GM21423 (cell line): ENCODE measurements around the gene MYRIP.
"Not testable (repeated sequence)": the region's sequence is repeated elsewhere in the genome, so short reads cannot be mapped to it uniquely, and the experiment has no call there.

Experiments used
- ATAC-seq: cut with Tn5 transposase; IDR thresholded peaks from one replicate; pipeline ENCODE4 v1.9.1; 2021; ENCODE audit warnings: mild to moderate bottlenecking, moderate library complexity; ENCODE audit not compliant: unreplicated experiment

MYRIP gene

DNA sequence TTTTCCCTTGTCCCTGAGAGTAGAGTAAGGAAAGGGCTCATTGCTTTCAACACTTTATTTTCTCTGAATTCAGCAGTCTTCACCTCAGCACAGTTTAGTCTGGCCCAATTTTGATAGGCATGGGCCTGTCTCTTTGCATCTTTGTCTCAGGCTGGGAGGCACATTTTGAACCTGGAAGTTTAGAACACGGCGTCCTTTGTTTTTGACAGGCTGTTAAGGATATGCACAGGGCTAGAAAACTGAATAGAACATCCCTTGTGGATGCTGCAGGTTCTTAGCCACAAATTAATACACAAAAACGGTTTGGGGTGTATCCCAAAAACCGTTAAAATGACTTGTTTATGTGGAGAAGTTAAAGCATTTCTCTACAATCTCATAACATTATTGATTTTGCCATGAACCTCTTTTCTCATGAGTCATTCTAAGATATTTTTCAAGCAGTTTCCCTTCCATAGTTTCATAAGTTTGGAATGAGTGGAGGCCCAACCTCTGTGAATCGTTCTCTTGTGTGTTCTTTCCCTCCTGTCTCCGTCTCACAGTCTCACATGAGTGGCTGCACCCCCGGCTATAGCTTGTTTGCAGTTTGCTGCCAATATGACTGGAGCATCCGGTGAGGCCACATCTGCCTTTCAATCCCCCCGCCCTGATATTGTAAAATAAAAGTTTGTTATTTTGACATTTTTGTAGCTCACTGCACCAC lies 307.2 kb downstream of the MYRIP start:
- no peak for ATAC-seq

DNA sequence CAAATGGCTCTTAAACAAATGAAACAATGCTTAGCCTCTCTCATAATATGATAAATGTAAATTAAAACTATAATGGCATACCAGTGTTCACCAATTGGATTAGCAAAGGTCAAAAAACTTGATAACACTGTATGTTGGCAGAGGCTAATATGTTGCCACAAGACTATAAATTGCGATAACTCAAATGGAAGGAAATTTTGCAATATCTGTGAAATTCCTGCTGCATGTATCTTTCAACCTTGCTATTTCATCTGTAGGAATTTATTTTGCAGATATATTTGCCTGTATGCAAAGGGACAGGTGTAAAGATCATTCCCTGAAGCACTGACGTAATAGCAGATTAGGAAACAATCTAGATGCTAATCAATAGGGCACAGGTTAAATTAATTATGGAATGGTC lies 308.7 kb downstream of the MYRIP start:
- no peak for ATAC-seq

DNA sequence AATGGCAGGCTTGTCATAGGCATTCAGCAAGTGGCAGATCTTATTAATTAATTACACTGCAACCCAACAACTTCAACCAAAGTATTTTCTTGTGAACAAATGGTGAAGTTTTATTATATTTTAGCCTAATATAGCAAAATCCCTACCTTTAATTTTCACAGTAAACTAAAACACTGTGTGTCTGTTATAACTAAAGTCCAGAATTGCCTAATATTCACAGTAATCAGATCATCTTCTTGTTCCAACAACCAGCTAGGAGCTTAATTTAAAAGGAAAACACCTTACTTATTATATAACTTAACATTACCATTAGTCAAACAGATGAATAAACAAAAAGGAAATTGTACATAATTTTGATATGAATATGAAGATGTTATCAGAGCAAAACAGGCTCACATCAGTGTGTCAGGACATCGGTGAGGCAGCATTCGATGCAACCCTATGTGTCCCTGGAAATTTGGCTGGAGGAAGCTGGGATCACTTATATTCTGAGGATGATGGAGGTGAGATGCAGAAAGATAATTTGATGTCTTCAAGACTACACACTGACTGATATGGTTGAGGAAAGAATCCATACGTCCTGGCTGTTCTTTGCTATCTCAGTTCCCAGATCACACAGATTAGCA lies 310.8 kb downstream of the MYRIP start:
- no peak for ATAC-seq

DNA sequence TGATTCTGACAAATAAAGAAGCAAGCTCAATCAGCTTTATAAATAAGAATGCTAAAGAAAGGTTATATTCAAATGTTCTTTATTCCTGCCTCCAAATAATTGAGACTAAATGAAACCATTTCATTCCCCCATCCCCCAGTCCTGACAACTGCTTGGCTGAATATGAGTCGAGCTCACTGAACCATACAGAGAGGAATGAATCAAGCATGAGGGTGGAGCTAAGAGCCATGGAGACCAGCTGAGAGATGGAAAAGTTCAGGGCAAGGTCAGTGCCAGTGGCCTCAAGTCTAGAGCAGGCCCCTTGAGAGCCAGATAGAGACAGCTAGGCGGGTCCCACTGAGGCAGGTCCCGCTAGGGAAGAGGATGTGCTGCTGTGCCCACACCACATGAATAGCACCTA lies 311.4 kb downstream of the MYRIP start:
- ATAC-seq = no peak

DNA sequence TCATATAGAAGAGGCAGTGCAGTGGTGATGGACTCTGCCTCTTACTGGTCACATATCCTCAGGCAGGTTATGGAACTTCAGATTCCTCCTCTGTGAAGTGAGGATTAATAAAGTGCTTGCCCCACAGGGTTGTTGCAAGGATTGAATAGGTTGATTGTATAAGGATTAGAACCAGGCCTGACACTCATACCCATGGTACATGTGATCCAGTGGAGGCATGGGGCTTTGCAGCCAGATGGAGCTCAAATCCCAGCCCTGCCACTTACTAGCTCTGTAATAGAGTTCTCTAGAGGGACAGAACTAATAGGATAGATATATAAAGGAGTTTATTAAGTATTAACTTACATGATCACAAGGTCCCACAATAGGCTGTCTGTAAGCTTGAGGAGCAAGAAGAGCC lies 315.5 kb downstream of the MYRIP start:
- ATAC-seq = no peak

DNA sequence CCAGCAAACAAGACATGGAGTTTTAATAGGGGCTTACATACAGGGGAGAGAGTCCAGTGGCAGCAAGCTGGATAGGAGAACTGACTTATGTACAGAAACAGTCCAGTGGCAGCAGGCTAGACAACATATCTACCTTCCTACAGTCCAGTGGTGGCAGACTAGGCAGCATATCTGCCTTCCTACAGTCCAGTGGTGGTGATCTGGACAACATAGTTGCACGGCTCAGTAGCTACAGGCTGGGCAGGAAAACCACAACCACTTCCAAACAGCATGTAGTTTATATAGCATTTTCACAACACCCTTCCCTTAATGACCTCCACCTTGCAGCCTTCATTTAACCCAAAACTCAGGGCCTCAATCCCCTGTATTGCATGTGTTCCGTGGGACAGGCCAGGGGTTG lies 318.8 kb downstream of the MYRIP start:
- ATAC-seq = no peak

DNA sequence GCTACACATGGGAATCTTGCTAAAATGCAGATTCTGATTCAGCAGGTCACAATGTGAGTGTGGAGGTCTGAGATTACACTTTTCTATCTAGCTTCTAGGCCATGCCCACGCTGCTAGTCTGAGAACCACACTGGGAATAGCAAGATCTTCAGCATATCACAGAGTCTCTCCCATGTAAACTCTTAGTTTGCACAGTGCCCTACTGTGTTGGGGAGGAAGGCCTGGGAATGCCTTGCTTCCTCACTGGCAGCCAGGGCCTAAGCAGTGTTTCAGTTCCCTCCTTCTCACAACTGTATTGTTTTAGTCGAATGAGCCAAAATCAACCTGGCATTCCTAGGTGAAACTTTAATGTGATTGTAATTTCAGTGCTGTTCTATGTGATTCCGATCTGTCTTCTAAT lies 320.1 kb downstream of the MYRIP start:
- no peak for ATAC-seq

DNA sequence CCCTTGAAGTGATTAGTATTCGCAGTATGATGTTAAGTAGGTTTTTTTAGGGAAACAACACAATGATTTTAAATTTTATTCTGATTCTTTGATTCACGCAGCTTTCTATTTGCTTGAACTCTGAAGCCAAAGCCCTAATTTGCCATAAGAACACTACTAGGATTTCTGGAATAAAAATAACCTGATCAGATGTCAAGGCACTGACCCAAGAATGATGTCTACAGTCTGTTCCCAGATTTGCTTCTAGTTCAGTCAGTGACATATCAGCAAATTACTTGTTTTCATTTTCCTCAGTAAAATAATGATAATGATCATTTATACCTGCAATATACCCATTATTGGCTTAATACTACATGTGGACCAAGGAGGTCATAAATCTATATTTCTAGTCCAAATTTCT lies 320.6 kb downstream of the MYRIP start:
- no peak for ATAC-seq

DNA sequence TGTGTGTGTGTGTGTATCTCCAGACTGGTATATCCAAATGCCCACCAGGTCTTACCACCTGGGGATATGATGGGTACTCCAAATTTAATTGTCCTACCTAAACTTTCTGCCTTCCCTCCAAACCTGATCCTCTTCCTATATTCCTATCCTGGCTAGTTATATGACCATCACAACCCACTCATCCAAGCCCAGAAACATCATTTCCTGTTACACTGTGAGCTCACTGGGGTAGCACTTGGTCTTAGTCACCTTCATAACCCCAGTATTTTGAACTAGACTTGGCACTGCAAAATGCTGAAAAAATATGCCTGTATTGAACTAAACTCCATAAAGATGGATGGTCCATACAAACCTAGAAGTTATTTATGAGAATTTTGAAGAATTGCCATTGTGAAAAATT lies 321.3 kb downstream of the MYRIP start:
- ATAC-seq = no peak

DNA sequence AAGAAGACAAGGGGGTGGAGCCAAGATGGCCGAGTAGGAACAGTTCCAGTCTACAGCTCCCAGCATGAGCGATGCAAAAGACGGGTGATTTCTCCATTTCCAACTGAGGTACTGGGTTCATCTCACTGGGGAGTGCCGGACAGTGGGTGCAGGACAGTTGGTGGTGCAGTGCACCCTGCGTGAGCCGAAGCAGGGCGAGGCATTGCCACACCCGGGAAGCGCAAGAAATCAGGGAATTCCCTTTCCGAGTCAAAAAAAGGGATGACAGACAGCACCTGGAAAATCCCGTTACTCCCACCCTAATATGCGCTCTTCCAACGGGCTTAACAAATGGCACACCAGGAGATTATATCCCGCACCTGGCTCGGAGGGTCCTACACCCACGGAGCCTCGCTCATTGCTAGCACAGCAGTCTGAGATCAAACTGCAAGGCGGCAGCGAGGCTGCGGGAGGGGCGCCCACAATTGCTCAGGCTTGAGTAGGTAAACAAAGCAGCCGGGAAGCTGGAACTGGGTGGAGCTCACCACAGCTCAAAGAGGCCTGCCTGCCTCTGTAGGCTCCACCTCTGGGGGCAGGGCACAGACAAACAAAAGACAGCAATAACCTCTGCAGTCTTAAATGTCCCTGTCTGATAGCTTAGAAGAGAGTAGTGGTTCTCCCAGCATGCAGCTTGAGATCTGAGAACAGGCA lies 324.6 kb downstream of the MYRIP start:
- not testable (repeated sequence) for ATAC-seq

DNA sequence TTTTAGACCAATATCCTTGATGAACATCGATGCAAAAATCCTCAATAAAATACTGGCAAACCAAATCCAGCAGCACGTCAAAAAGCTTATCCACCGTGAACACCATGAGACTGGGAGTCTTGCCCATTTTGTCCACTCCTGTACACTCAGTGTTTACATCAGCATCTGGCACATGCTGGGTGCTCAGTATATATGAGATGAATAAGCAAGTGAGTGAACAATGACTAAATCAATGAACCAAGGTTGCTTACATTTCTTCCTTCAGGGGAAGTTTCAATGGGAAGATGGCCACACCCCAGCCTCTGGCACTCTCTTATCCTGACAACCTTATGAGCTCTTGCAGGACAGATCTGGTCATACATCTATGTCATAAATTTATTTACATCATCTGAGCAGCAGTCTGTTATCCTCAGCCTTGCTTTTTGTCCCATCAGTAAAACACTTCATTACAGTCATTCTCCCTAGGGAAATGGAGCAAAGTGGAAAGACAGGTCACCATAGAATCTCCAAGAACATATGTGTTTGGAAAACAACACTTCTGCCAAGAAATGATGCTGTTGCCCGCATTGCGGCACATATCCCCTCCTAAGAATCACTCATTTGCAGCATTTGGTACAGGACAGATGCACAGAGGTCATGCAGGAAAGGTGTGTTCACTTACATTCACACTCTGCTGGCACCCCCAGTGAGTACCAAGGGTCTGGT lies 328.3 kb downstream of the MYRIP start:
- no peak for ATAC-seq

DNA sequence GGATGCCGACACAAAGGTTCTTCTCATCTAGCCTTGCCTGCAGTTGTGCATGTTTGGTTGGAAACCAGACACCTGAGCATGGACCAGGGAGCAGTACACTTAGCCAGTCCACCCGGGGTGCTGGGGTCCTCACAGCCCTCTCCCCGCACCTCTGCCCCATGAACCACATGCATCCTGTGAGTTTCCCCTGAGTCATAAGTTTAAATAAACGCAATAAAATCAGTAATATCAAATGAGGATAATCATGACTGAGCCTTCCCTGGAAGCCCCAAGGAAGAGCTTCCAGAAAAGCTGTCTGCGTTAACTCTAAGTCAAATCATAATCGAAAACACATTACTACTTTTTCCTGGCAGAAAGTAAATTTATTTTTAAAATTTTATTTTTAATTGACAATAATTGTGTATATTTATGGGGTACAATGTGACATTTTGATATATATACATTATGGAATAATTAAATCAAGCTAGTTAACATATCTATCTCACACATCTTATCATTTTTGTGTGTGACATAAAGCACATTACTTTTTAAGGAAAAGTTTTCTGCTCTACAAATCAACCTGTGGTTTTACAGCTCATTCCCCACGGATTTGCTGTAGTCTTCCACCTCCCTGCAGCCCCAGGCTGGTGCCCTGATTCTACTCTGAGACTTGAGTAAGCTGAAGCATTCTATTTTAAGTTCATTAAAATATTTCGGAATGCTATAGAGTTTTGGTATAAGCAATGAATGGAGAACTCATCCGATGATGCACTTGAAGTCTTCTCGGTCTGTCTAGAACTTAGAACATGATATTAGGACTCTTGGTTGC lies 334.1 kb downstream of the MYRIP start:
- ATAC-seq = no peak

DNA sequence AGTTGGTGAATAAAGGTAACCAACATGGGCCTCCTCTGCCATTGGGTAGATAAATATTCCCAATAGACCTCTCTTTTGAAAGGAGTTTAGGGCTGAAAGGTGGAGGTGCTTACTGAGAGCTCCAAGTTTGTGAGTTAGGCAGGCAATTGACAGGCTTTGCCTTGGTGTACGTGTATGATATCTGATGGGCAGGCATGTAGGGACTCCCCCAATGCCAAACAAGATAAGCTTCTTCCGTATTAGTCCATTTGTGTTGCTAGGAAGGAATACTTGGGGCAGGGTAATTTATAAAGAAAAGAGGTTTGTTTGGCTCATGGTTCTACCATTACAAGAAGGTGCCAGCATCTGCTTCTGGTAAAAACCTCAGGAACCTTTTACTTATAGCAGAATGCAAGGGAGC lies 339.4 kb downstream of the MYRIP start:
- ATAC-seq = no peak

DNA sequence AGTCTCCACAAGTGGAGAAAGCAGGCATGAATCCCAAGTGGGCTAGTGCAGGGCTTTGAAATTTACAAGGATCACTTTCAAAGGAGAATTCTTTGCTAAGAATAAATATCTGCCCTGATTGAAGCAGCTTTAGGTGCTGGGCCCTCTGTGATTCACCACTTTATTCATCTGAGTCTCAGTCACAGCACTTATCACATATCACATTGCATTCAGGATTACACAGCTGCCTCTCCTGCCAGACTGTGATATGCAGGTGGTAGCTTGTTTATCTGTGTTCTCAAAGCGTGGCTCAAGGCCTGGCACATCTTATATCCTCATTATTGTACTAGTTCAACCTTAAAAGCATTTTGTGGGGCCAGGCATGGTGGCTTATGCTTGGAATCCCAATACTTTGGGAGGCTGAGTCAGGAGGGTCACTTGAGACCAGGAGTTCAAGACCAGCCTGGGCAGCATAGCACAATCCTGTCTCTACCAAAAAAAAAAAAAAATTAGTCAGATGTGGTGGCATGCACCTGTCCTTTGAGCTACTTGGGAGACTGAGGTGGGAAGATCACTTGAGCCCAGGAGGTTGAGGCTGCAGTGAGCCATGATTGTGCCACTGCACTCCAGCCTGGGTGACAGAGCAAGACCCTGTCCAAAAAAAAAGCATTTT lies 343.2 kb downstream of the MYRIP start:
- no peak for ATAC-seq

DNA sequence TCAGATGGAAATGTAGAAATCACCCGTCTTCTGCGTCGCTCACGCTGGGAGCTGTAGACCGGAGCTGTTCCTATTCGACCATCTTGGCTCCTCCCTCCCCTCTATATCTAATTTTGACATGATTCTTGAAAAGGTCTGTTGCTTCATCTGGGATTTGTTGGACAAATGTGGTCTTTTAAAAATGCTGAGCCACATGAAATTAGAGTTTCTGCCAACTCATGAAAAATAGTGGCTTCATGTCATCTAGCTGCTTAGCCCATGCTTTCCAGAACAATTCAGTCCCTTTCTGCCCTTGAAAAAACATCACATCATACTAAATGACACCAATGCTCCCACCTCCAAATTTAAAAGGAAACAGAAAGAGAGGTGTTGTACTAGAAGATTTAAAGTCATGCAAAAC lies 351.5 kb downstream of the MYRIP start:
- no peak for ATAC-seq

DNA sequence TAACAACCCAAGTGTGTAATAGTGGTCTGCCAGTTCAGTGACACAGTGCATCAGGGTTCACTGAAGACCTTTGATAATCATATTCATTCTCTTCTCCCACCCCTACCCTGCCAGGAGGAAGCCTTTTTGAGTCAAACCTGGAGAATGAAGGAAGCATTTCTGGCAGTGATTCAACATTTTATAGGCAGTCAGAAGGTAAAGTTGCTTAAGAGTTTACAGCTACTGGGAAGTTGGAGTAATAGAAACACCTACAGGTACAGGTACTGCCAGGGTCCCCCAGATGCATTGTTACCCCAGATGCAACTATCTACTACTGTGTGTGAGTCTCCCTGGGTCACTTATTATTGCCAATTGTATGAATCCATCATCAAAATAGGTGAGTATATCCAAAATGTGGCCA lies 353.2 kb downstream of the MYRIP start:
- ATAC-seq = no peak

DNA sequence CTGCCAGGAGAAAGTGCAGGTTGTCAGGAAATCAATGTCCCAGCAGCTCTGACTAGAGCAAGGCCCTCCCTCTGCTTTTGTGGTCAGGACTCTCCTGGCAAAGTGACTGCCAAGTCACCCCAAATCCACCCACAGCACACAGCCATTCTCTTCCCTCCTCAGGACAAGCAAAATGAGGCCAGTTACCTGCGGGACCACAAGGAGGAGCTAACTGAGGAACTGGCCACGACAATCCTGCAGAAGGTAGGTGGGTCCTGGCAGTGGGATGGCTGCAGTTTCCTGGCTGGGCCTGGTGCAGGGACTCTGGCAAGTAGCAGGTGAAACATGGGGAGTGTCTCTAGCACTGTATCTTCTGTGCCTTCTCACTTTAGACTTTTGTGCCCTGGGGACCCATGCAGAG lies 357.6 kb downstream of the MYRIP start:
- ATAC-seq = no peak

DNA sequence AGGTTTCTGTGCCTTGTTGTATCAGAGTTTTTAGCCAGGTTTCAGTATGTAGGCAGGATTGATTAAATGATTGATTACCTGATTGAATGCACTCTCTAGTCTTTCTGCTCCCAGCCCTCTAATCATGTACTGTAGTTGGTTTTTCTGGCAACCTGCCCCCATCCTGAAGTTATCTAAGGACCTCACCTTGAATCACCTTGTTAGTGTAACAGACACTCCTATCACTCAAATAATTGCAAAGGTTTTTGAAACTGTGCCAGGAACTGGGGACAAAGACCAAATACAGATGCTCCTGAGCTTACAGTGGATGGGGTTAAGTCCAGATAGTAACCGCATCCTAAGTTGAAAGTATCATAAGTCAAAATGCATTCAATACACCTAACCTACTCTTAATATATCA lies 358.5 kb downstream of the MYRIP start:
- ATAC-seq = no peak

DNA sequence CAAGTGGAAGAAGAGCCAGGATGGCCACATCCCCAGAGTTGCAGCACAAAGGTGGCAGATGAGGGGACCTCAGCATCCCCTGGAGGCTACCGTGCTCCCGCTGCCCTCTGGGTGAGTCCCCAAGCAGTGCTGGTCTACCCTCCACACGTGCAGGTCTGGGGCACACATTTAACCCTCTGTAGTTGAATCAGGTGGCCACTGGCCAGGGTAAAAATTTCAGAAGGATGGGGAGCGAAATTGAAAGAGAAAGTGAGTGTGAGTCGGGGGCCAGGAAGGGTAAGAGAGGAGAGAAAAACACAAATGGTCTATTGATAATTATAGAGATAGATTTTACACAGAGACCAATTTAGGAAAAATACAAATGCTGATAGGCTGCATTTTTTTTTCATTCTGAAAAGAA lies 360.6 kb downstream of the MYRIP start:
- peak; percentile 48 for ATAC-seq

DNA sequence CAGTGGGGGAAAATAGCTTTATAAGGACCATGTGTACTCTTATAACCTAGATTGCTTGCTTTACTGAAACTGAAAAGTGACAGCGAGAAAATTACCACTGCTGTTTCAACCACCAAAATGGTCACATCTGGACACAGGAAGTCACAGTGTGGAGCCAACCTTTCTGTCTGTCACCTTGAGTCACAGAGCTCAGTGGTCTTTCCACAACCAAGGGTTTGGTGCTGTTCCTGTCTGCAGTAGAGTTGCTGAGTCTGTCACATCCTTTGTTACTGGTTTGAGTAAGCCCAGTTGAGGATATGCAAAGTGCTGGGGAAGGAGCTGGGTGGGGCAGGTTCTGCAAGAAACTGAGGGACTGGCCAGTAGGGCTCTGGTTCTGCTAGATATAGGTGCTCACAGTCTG lies 361.0 kb downstream of the MYRIP start:
- peak; percentile 97 for ATAC-seq
